Lower leg skin (tissue), 3 donors: ENCODE results near the gene BAZ1B.

ENCODE experiments used
- POLR2A ChIP-seq, 2 donors: fragments of 450-650 bp; IDR thresholded peaks; one replicate each; pipeline ENCODE4 v1.6.1; 2016 to 2017; ENCODE audit warnings: antibody characterized with exemption in 2 of 2, mild to moderate bottlenecking in 1 of 2, moderate library complexity in 1 of 2
- TF ChIP-seq, protein P1 (sequence below), 3 donors: fragments of 450-650 bp; IDR thresholded peaks; one replicate each; pipeline ENCODE4 v1.5.1; 2016; ENCODE audit warnings: antibody characterized with exemption in 3 of 3, mild to moderate bottlenecking in 3 of 3, moderate library complexity in 2 of 3

GRCh38 chr7:73433924-73434700 lies 88.0 kb downstream of the BAZ1B start:
- TF ChIP-seq, protein P1, sequence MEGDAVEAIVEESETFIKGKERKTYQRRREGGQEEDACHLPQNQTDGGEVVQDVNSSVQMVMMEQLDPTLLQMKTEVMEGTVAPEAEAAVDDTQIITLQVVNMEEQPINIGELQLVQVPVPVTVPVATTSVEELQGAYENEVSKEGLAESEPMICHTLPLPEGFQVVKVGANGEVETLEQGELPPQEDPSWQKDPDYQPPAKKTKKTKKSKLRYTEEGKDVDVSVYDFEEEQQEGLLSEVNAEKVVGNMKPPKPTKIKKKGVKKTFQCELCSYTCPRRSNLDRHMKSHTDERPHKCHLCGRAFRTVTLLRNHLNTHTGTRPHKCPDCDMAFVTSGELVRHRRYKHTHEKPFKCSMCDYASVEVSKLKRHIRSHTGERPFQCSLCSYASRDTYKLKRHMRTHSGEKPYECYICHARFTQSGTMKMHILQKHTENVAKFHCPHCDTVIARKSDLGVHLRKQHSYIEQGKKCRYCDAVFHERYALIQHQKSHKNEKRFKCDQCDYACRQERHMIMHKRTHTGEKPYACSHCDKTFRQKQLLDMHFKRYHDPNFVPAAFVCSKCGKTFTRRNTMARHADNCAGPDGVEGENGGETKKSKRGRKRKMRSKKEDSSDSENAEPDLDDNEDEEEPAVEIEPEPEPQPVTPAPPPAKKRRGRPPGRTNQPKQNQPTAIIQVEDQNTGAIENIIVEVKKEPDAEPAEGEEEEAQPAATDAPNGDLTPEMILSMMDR (IDR thresholded peaks at IDR 0.05) = no peak
- no peak for TF ChIP-seq POLR2A (IDR thresholded peaks at IDR 0.05)
